HEK293 (cell line): Measurements from ENCODE around the gene FAM237A.

Experiments
- CTCF ChIA-PET: fragments of 350-600 bp; formaldehyde crosslinking; extraction: SDS; loops from one replicate; lab custom pipeline; 2021; ENCODE audit warnings: antibody characterized with exemption; lab: Yijun Ruan, JAX
- POLR2A ChIA-PET: fragments of 300-600 bp; formaldehyde crosslinking; extraction: SDS; loops from one replicate; lab custom pipeline; 2020; ENCODE audit warnings: antibody characterized with exemption, inconsistent platforms; lab: Yijun Ruan, JAX
- H3K27ac ChIP-seq: fragments of 200-500 bp; sonication (Bioruptor generic); 2 replicates; pipeline ENCODE4 v1.5.1; 2014; ENCODE audit warnings: low read depth, low read length, control low read depth, inconsistent platforms; ENCODE audit errors: extremely low read depth
- H3K36me3 ChIP-seq, 2 experiments: fragments of 200-500 bp in 1 of 2; sonication (Bioruptor generic) in 1 of 2; 1 replicate in 1 of 2; 2 replicates in 1 of 2; pipeline ENCODE4 v1.5.1; 2014 to 2017; ENCODE audit warnings: inconsistent platforms in 2 of 2, low read length in 2 of 2; ENCODE audit not compliant: control insufficient read depth in 2 of 2, insufficient read depth in 1 of 2
- H3K4me1 ChIP-seq: fragments of 200-500 bp; sonication (Bioruptor generic); 2 replicates; pipeline ENCODE4 v1.5.1; 2014; ENCODE audit warnings: mild to moderate bottlenecking, low read length, inconsistent platforms; ENCODE audit not compliant: control insufficient read depth, insufficient read depth
- H3K4me3 ChIP-seq: 2 replicates; pipeline ENCODE4 v1.5.1; 2011; ENCODE audit warnings: low read depth, mild to moderate bottlenecking, control low read depth, low read length, moderate library complexity
- H3K9me3 ChIP-seq: fragments of 200-500 bp; sonication (Bioruptor generic); 2 replicates; pipeline ENCODE4 v1.5.1; 2014; ENCODE audit warnings: low read depth, low read length, inconsistent platforms; ENCODE audit not compliant: control insufficient read depth, insufficient read depth
- AEBP2 ChIP-seq: fragments of 450-650 bp; formaldehyde crosslinking; IDR thresholded peaks from 2 replicates; pipeline ENCODE4 v1.5.1; 2016; ENCODE audit warnings: missing biosample characterization, missing genetic modification characterization, borderline replicate concordance
- GFI1B ChIP-seq: fragments of 450-650 bp; formaldehyde crosslinking; IDR thresholded peaks from 2 replicates; pipeline ENCODE4 v1.5.1; 2016; ENCODE audit warnings: missing biosample characterization, missing genetic modification characterization
- IKZF3 ChIP-seq: fragments of 450-650 bp; IDR thresholded peaks from 2 replicates; pipeline ENCODE4 v1.5.0; 2018; ENCODE audit warnings: missing biosample characterization, mild to moderate bottlenecking, missing genetic modification characterization, moderate library complexity
- KLF8 ChIP-seq: fragments of 450-650 bp; formaldehyde crosslinking; IDR thresholded peaks from 2 replicates; pipeline ENCODE4 v1.5.1; 2016; ENCODE audit warnings: missing biosample characterization, missing genetic modification characterization
- PRDM1 ChIP-seq: fragments of 450-650 bp; formaldehyde crosslinking; IDR thresholded peaks from 2 replicates; pipeline ENCODE4; 2016; ENCODE audit warnings: missing biosample characterization, missing genetic modification characterization
- SP7 ChIP-seq: fragments of 450-650 bp; formaldehyde crosslinking; IDR thresholded peaks from 2 replicates; pipeline ENCODE4 v1.5.1; 2016; ENCODE audit warnings: missing biosample characterization, missing genetic modification characterization
- TRIM28 ChIP-seq: IDR thresholded peaks from 2 replicates; pipeline ENCODE4 v1.6.1; 2011; ENCODE audit warnings: low read length, control low read depth, borderline replicate concordance
- WT1 ChIP-seq: fragments of 450-650 bp; formaldehyde crosslinking; IDR thresholded peaks from 2 replicates; pipeline ENCODE4 v1.5.1; 2016; ENCODE audit warnings: missing biosample characterization, missing genetic modification characterization
- ZEB2 ChIP-seq: fragments of 450-650 bp; formaldehyde crosslinking; IDR thresholded peaks from 2 replicates; pipeline ENCODE4 v1.5.1; 2016; ENCODE audit warnings: missing biosample characterization, missing genetic modification characterization
- ZFP3 ChIP-seq: fragments of 450-650 bp; formaldehyde crosslinking; IDR thresholded peaks from 2 replicates; pipeline ENCODE4 v1.5.1; 2016; ENCODE audit warnings: low read depth, missing biosample characterization, missing genetic modification characterization
- ZNF239 ChIP-seq: fragments of 450-650 bp; formaldehyde crosslinking; IDR thresholded peaks from 2 replicates; pipeline ENCODE4 v1.5.1; 2016; ENCODE audit warnings: missing biosample characterization, missing genetic modification characterization
- ZNF26 ChIP-seq: fragments of 450-650 bp; formaldehyde crosslinking; IDR thresholded peaks from 2 replicates; pipeline ENCODE4 v1.5.1; 2016; ENCODE audit warnings: missing biosample characterization, missing genetic modification characterization
- ZNF280C ChIP-seq: fragments of 450-650 bp; formaldehyde crosslinking; IDR thresholded peaks from 2 replicates; pipeline ENCODE4 v1.5.1; 2016; ENCODE audit warnings: missing biosample characterization, missing genetic modification characterization
- ZNF514 ChIP-seq: fragments of 450-650 bp; formaldehyde crosslinking; IDR thresholded peaks from 2 replicates; pipeline ENCODE4 v1.5.1; 2016; ENCODE audit warnings: missing biosample characterization, missing genetic modification characterization
- ZNF560 ChIP-seq: fragments of 450-650 bp; formaldehyde crosslinking; IDR thresholded peaks from 2 replicates; pipeline ENCODE4 v1.5.1; 2017; ENCODE audit warnings: missing biosample characterization, missing genetic modification characterization, borderline replicate concordance
- ZNF585B ChIP-seq: fragments of 450-650 bp; formaldehyde crosslinking; IDR thresholded peaks from 2 replicates; pipeline ENCODE4 v1.5.1; 2016; ENCODE audit warnings: missing biosample characterization, missing genetic modification characterization
- ZNF596 ChIP-seq: fragments of 450-650 bp; IDR thresholded peaks from 2 replicates; pipeline ENCODE4 v1.5.0; 2018; ENCODE audit warnings: missing biosample characterization, mild to moderate bottlenecking, missing genetic modification characterization, moderate library complexity
- ZNF629 ChIP-seq: fragments of 450-650 bp; formaldehyde crosslinking; IDR thresholded peaks from 2 replicates; pipeline ENCODE4 v1.5.1; 2017; ENCODE audit warnings: missing biosample characterization, missing genetic modification characterization
- ZNF768 ChIP-seq: fragments of 450-650 bp; formaldehyde crosslinking; IDR thresholded peaks from 2 replicates; pipeline ENCODE4 v1.5.1; 2018; ENCODE audit warnings: missing biosample characterization, mild to moderate bottlenecking, missing genetic modification characterization
- ZNF791 ChIP-seq: fragments of 450-650 bp; formaldehyde crosslinking; IDR thresholded peaks from 2 replicates; pipeline ENCODE4 v1.5.1; 2016; ENCODE audit warnings: missing biosample characterization, missing genetic modification characterization
- ZNF837 ChIP-seq: fragments of 450-650 bp; formaldehyde crosslinking; IDR thresholded peaks from 2 replicates; pipeline ENCODE4 v1.5.1; 2016; ENCODE audit warnings: missing biosample characterization, missing genetic modification characterization
- ZXDB ChIP-seq: fragments of 450-650 bp; formaldehyde crosslinking; IDR thresholded peaks from 2 replicates; pipeline ENCODE4 v1.5.1; 2016; ENCODE audit warnings: missing biosample characterization, missing genetic modification characterization

The FAM237A gene

GRCh38 chr2:206641226-206641625 lies 1.1 kb upstream of the FAM237A start (continued):
- no peak for TF ChIP-seq AEBP2 (tag by site-specific recombination)
- no peak for TF ChIP-seq ZNF560 (tag by site-specific recombination)
- no peak for TF ChIP-seq ZFP3 (tag by site-specific recombination)
- TF ChIP-seq KLF8 (tag by site-specific recombination): no peak
- no peak for TF ChIP-seq ZNF239
- no peak for TF ChIP-seq WT1 (tag by site-specific recombination)
- no peak for TF ChIP-seq ZNF280C (tag by site-specific recombination)

GRCh38 chr2:206647985-206648384 lies 5.7 kb downstream of the FAM237A start:
- no peaks in the 10 kb centered on the region for H3K4me1 ChIP-seq
- no peak overlapping the region for H3K4me3 ChIP-seq
- no peaks in the 10 kb centered on the region for H3K9me3 ChIP-seq
- CTCF ChIA-PET: interaction anchor here (0.5 to 0.6 kb wide), 2 partner anchors 8 to 34 kb away, joined by 3 read pairs; no protein-coding TSS in a partner anchor
- TF ChIP-seq TRIM28: no peak
- TF ChIP-seq ZNF629 (tag by site-specific recombination): no peak
- no peak for TF ChIP-seq ZNF585B (tag by site-specific recombination)
- TF ChIP-seq ZNF768 (tag by site-specific recombination): no peak
- TF ChIP-seq ZXDB (tag by site-specific recombination): no peak
- TF ChIP-seq IKZF3 (tag by site-specific recombination): no peak
- no peak for TF ChIP-seq PRDM1 (tag by site-specific recombination)
- H3K36me3 ChIP-seq: no peaks in the 10 kb centered on the region
- POLR2A ChIA-PET: no interaction called here
- no peak overlapping the region for H3K27ac ChIP-seq

- no peaks in the 10 kb centered on the region for H3K9me3 ChIP-seq
- no peak overlapping the region for H3K4me3 ChIP-seq
- no peak overlapping the region for H3K27ac ChIP-seq
- H3K4me1 ChIP-seq: no peaks in the 10 kb centered on the region
- H3K36me3 ChIP-seq: no peaks in the 10 kb centered on the region
- no peak for TF ChIP-seq GFI1B (tag by site-specific recombination)
- CTCF ChIA-PET: no interaction called here
- POLR2A ChIA-PET: no interaction called here
Measured at GRCh38 chr2:206657087-206657486, 14.8 kb downstream of the FAM237A start.

- Histone ChIP-seq H3K9me3 (no peaks in the 10 kb centered on the region), H3K4me1 (no peaks in the 10 kb centered on the region), H3K4me3 (no peak overlapping the region), H3K36me3 (no peaks in the 10 kb centered on the region), H3K27ac (no peak overlapping the region)
- POLR2A ChIA-PET: no interaction called here
- CTCF ChIA-PET: no interaction called here
- TF ChIP-seq ZNF837 (tag by site-specific recombination) (no peak), ZEB2 (tag by site-specific recombination) (no peak), ZNF514 (tag by site-specific recombination) (no peak), PRDM1 (tag by site-specific recombination) (no peak), ZNF26 (tag by site-specific recombination) (no peak), SP7 (tag by site-specific recombination) (no peak), ZNF791 (no peak), ZNF596 (no peak)
Measured at GRCh38 chr2:206665251-206665650, 23.0 kb downstream of the FAM237A start.
